Colonic mucosa (tissue), 4 donors: ENCODE measurements around the gene LIM2. TPM values are rescaled to one million over a fixed set of nuclear protein-coding genes. Genes with fewer than 3 reads are reported as not detected.
"Not testable (repeated sequence)": the region's sequence is repeated elsewhere in the genome, so short reads cannot be mapped to it uniquely, and the experiment has no call there.

Experiments
- DNase-seq: peaks from one replicate; pipeline ENCODE4 v3.0.0-alpha.2; 2020
- H3K27ac ChIP-seq: fragments of 200-600 bp; one replicate; pipeline ENCODE4 v1.8.0; 2021
- H3K27me3 ChIP-seq: fragments of 200-600 bp; one replicate; pipeline ENCODE4 v1.8.0; 2021
- H3K36me3 ChIP-seq: fragments of 200-600 bp; one replicate; pipeline ENCODE4 v1.8.0; 2021
- H3K4me1 ChIP-seq: fragments of 200-600 bp; one replicate; pipeline ENCODE4 v1.8.0; 2021; ENCODE audit warnings: mild to moderate bottlenecking
- H3K4me3 ChIP-seq: fragments of 200-600 bp; one replicate; pipeline ENCODE4 v1.8.0; 2021
- H3K9ac ChIP-seq, 2 donors: one replicate each; pipeline ENCODE4 v1.7.0; 2013; ENCODE audit warnings: control low read depth in 2 of 2, low read depth in 2 of 2, low read length in 2 of 2
- H3K9me3 ChIP-seq: fragments of 200-600 bp; one replicate; pipeline ENCODE4 v1.8.0; 2021
- intact Hi-C: fragments of 100-400 bp; cut with DNase I; formaldehyde crosslinking; loops from one replicate; pipeline ENCODE4 v1.14.1; 2022
- total RNA-seq, 2 donors: library from RNA; stranded (reverse); fragmentation: NEBNext Ultra II Directional in 1 of 2; extraction: Animal tissue kit (Norgen Biotek cat#: 25700) in 1 of 2; gene quantifications; one replicate each; pipeline ENCODE4 v1.2.1, GENCODE V29; 2021
- TF ChIP-seq, protein P1 (sequence below): fragments of 200-600 bp; IDR thresholded peaks from one replicate; pipeline ENCODE4 v1.8.0; 2022; ENCODE audit warnings: antibody characterized with exemption, mild to moderate bottlenecking
- donor health status: healthy.
- donor health status: DM: no; HTN: no; CAD: no.
- donor health status: DM: no; HTN: no; CAD: no.

The LIM2 gene
- total RNA-seq, 2 donors from 2014 or later = not detected

- TF ChIP-seq, protein P1, sequence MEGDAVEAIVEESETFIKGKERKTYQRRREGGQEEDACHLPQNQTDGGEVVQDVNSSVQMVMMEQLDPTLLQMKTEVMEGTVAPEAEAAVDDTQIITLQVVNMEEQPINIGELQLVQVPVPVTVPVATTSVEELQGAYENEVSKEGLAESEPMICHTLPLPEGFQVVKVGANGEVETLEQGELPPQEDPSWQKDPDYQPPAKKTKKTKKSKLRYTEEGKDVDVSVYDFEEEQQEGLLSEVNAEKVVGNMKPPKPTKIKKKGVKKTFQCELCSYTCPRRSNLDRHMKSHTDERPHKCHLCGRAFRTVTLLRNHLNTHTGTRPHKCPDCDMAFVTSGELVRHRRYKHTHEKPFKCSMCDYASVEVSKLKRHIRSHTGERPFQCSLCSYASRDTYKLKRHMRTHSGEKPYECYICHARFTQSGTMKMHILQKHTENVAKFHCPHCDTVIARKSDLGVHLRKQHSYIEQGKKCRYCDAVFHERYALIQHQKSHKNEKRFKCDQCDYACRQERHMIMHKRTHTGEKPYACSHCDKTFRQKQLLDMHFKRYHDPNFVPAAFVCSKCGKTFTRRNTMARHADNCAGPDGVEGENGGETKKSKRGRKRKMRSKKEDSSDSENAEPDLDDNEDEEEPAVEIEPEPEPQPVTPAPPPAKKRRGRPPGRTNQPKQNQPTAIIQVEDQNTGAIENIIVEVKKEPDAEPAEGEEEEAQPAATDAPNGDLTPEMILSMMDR = peak; percentile 99
- H3K27ac ChIP-seq = no peak overlapping the region
- intact Hi-C loops = no loop called here
- H3K9me3 ChIP-seq = no peaks in the 10 kb centered on the region
- H3K4me3 ChIP-seq = no peak overlapping the region
- H3K9ac ChIP-seq = no peak overlapping the region
- no peaks in the 10 kb centered on the region for H3K27me3 ChIP-seq
- peak; percentile 92 for DNase-seq
- H3K36me3 ChIP-seq = no peaks in the 10 kb centered on the region
- no peaks in the 10 kb centered on the region for H3K4me1 ChIP-seq
Observed at GRCh38 chr19:51422053-51422448, 34.3 kb upstream of the LIM2 start.

DNA sequence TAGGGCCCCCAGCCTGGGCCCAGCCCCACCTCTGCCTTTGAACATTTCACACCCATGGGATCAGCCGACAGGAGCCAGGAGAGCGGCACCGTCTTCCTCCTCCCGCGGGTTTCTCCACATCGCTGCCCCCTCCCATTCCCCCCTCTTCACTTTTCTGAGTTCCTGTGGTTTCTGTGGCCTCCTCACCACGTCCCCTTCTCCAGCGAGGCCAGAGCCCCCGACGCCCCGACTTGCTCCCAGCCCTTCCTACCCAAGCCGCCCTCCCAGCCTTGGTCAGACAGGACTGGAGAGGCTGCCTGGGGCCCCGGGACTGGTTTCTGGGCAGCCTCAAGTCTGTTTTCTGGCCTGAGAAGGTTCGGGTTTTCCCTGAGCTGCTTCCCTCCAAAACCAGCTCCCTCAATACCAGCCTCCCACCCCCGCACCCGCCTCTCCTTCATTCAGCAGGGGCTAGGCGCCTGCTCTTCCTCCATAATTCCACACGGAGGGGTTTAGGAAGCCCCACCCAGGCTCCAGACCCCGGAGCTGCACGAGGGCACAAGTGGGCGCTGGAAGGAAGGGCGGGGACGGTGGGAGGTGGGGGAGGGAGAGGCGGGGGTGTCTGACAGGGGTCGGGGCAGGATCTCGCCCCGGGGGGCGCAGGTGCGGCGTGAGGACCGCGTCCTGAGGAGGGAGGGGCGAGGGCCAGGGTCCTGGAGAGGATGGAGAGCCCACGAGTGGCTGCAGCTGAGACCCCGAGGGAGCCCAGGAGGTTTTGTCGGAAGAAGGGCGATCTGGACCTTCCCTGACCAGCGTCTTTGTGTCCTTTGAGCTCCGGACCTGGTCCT is 33.7 kb upstream of the LIM2 start:
- no peak for DNase-seq
- Histone ChIP-seq H3K9me3 (no peaks in the 10 kb centered on the region), H3K4me1 (no peaks in the 10 kb centered on the region), H3K27ac (no peak overlapping the region), H3K4me3 (no peak overlapping the region), H3K27me3 (no peaks in the 10 kb centered on the region), H3K9ac (no peak overlapping the region), H3K36me3 (no peaks in the 10 kb centered on the region)
- TF ChIP-seq, protein P1 = no peak
- intact Hi-C loops = no loop called here

GRCh38 chr19:51420511-51420910 is 32.7 kb upstream of the LIM2 start:
- intact Hi-C loops, H3K9ac ChIP-seq: not testable (repeated sequence)

GRCh38 chr19:51418707-51419106 is 30.9 kb upstream of the LIM2 start:
- Histone ChIP-seq H3K9ac (no peak overlapping the region), H3K4me1 (no peaks in the 10 kb centered on the region), H3K27me3 (no peaks in the 10 kb centered on the region), H3K27ac (no peak overlapping the region), H3K9me3 (no peaks in the 10 kb centered on the region), H3K36me3 (no peaks in the 10 kb centered on the region), H3K4me3 (no peak overlapping the region)
- no peak for DNase-seq
- TF ChIP-seq, protein P1 = no peak
- intact Hi-C loops = no loop called here

More at GRCh38 chr19:51420511-51420910, 32.7 kb upstream of the LIM2 start:
- H3K4me3 ChIP-seq, H3K27me3 ChIP-seq, H3K9me3 ChIP-seq, H3K4me1 ChIP-seq, H3K36me3 ChIP-seq, H3K27ac ChIP-seq, DNase-seq: not testable (repeated sequence)

GRCh38 chr19:51417810-51418157 is 30.0 kb upstream of the LIM2 start:
- TF ChIP-seq, protein P1 = no peak
- Histone ChIP-seq H3K4me1 (no peaks in the 10 kb centered on the region), H3K27me3 (no peaks in the 10 kb centered on the region), H3K9ac (no peak overlapping the region), H3K36me3 (no peaks in the 10 kb centered on the region), H3K4me3 (no peak overlapping the region), H3K27ac (no peak overlapping the region), H3K9me3 (no peaks in the 10 kb centered on the region)
- no peak for DNase-seq
- intact Hi-C loops = no loop called here

- no peaks in the 10 kb centered on the region for H3K27me3 ChIP-seq
Observed at GRCh38 chr19:51417107-51417809, 29.5 kb upstream of the LIM2 start, which contains the start of gene SIGLEC10. Gene SIGLEC10, minus strand, starts transcription at chr19:51417642. Its CDS starts 61 bp downstream, at chr19:51417581.

GRCh38 chr19:51416422-51416821 is 28.6 kb upstream of the LIM2 start:
- H3K4me3 ChIP-seq, intact Hi-C loops, H3K9ac ChIP-seq, H3K36me3 ChIP-seq, DNase-seq, H3K4me1 ChIP-seq, H3K27ac ChIP-seq, H3K27me3 ChIP-seq, H3K9me3 ChIP-seq: not testable (repeated sequence)

More at GRCh38 chr19:51417107-51417809, 29.5 kb upstream of the LIM2 start, which contains the start of gene SIGLEC10:
- DNase-seq = no peak
- Histone ChIP-seq H3K9ac (no peak within 1 kb of the TSS), H3K9me3 (no peaks in the 10 kb centered on the region), H3K4me1 (no peaks in the 10 kb centered on the region), H3K27ac (no peak within 1 kb of the TSS), H3K36me3 (no peaks in the 10 kb centered on the region), H3K4me3 (no peak within 1 kb of the TSS)
- TF ChIP-seq, protein P1 = no peak
- intact Hi-C loops = no loop called here
